IPS DF 6.9 (cell line): ENCODE measurements around the gene PEPD.

Source experiments
- DNase-seq: peaks from one replicate; pipeline ENCODE4 v3.0.0-alpha.2; 2013; ENCODE audit warnings: low read depth, low spot score
- H3K27ac ChIP-seq: one replicate; pipeline ENCODE4 v1.5.1; 2013; ENCODE audit warnings: low read length, control low read depth
- H3K27me3 ChIP-seq: 2 replicates; pipeline ENCODE4 v1.6.1; 2013; ENCODE audit warnings: mild to moderate bottlenecking, low read length; ENCODE audit not compliant: control insufficient read depth, insufficient read depth
- H3K36me3 ChIP-seq: 2 replicates; pipeline ENCODE4 v1.6.1; 2013; ENCODE audit warnings: low read length; ENCODE audit not compliant: control insufficient read depth, insufficient read depth
- H3K4me1 ChIP-seq: 2 replicates; pipeline ENCODE4 v1.6.1; 2013; ENCODE audit warnings: low read length; ENCODE audit not compliant: control insufficient read depth, insufficient read depth
- H3K4me3 ChIP-seq: 2 replicates; pipeline ENCODE4 v1.5.1; 2013; ENCODE audit warnings: mild to moderate bottlenecking, low read length
- H3K9me3 ChIP-seq: 2 replicates; pipeline ENCODE4 v1.6.1; 2013; ENCODE audit warnings: low read length, inconsistent platforms; ENCODE audit not compliant: control insufficient read depth, insufficient read depth
- WGBS: extraction: QIAGEN DNeasy Blood & Tissue Kit; methylation state at CpG from one replicate; pipeline ENCODE4 v1.1.7; 2013; ENCODE audit warnings: mixed read lengths, missing lambda C conversion rate; ENCODE audit not compliant: insufficient read length, insufficient coverage; 5-methylcytosine and 5-hydroxymethylcytosine counted together

PEPD gene

GRCh38 chr19:33403221-33403972 lies 118.2 kb downstream of the PEPD start:
- Histone ChIP-seq H3K4me1 (0 out of 2 replicates have a peak, but pooled peaks cover 3% of the 10 kb centered on the region), H3K36me3 (no peaks in the 10 kb centered on the region), H3K4me3 (no peak overlapping the region), H3K27me3 (no peaks in the 10 kb centered on the region), H3K27ac (no peak overlapping the region), H3K9me3 (no peaks in the 10 kb centered on the region)
- no CpG with 5 or more reads among the region's 18 CpGs for WGBS
- no peak for DNase-seq

GRCh38 chr19:33402421-33403220 lies 119.0 kb downstream of the PEPD start:
- no peak for DNase-seq
- WGBS, result no CpG with 5 or more reads among the region's 18 CpGs
- no peaks in the 10 kb centered on the region for H3K9me3 ChIP-seq

GRCh38 chr19:33401683-33402420 lies 119.7 kb downstream of the PEPD start:
- Histone ChIP-seq H3K27ac (no peak overlapping the region), H3K9me3 (no peaks in the 10 kb centered on the region), H3K36me3 (no peaks in the 10 kb centered on the region), H3K4me1 (peaks cover 8% of the 10 kb centered on the region), H3K27me3 (no peaks in the 10 kb centered on the region), H3K4me3 (no peak overlapping the region)
- DNase-seq, result no peak
- WGBS, result no CpG with 5 or more reads among the region's 30 CpGs

More at GRCh38 chr19:33402421-33403220, 119.0 kb downstream of the PEPD start:
- H3K36me3 ChIP-seq, result no peaks in the 10 kb centered on the region
- H3K27ac ChIP-seq, result no peak overlapping the region
- H3K4me1 ChIP-seq, result 0 out of 2 replicates have a peak, but pooled peaks cover 3% of the 10 kb centered on the region
- H3K4me3 ChIP-seq, result no peak overlapping the region
- no peaks in the 10 kb centered on the region for H3K27me3 ChIP-seq

- DNase-seq, result no peak
- Histone ChIP-seq H3K4me3 (no peak overlapping the region), H3K27me3 (no peaks in the 10 kb centered on the region), H3K9me3 (no peaks in the 10 kb centered on the region), H3K36me3 (no peaks in the 10 kb centered on the region), H3K4me1 (peaks cover 8% of the 10 kb centered on the region), H3K27ac (no peak overlapping the region)
- no CpG with 5 or more reads among the region's 24 CpGs for whole genome bisulfite sequencing
Measured at GRCh38 chr19:33400856-33401682, 120.5 kb downstream of the PEPD start.

- Histone ChIP-seq H3K4me1 (peaks cover 8% of the 10 kb centered on the region), H3K27ac (no peak overlapping the region), H3K9me3 (no peaks in the 10 kb centered on the region), H3K27me3 (no peaks in the 10 kb centered on the region), H3K4me3 (no peak overlapping the region), H3K36me3 (no peaks in the 10 kb centered on the region)
- no peak for DNase-seq
- no CpG with 5 or more reads among the region's 22 CpGs for WGBS
Measured at GRCh38 chr19:33399745-33400681, 121.6 kb downstream of the PEPD start.

- Histone ChIP-seq H3K9me3 (no peaks in the 10 kb centered on the region), H3K4me1 (peaks cover 8% of the 10 kb centered on the region), H3K27me3 (no peaks in the 10 kb centered on the region), H3K27ac (no peak overlapping the region), H3K4me3 (no peak overlapping the region), H3K36me3 (no peaks in the 10 kb centered on the region)
- WGBS, result no CpG with 5 or more reads among the region's 28 CpGs
- no peak for DNase-seq
Measured at GRCh38 chr19:33399081-33399744, 122.4 kb downstream of the PEPD start.

- no peak for DNase-seq
- WGBS, result no CpG with 5 or more reads among the region's 19 CpGs
- Histone ChIP-seq H3K4me1 (peaks cover 10% of the 10 kb centered on the region), H3K9me3 (no peaks in the 10 kb centered on the region), H3K36me3 (no peaks in the 10 kb centered on the region), H3K4me3 (no peak overlapping the region), H3K27me3 (no peaks in the 10 kb centered on the region), H3K27ac (no peak overlapping the region)
Measured at GRCh38 chr19:33398361-33399060, 123.1 kb downstream of the PEPD start.

GRCh38 chr19:33397536-33398360 lies 123.8 kb downstream of the PEPD start:
- peaks cover 10% of the 10 kb centered on the region for H3K4me1 ChIP-seq
- no peak for DNase-seq
- H3K27me3 ChIP-seq, result no peaks in the 10 kb centered on the region
- H3K4me3 ChIP-seq, result no peak overlapping the region
- no peak overlapping the region for H3K27ac ChIP-seq
- no peaks in the 10 kb centered on the region for H3K36me3 ChIP-seq
- no CpG with 5 or more reads among the region's 15 CpGs for WGBS
- no peaks in the 10 kb centered on the region for H3K9me3 ChIP-seq
